Cardiac fibroblast (primary cell): Measurements from ENCODE around the gene IL1RAPL2.

Experiments used
- DNase-seq, 2 donors: peaks; one replicate each; pipeline versions ENCODE4 v3.0.0 to v3.0.0-alpha.2; 2010; ENCODE audit warnings: low read depth in 2 of 2
- H3K4me3 ChIP-seq, 2 donors: replicated peaks in 1 of 2; 1 replicate in 1 of 2; 2 replicates in 1 of 2; pipeline ENCODE4 v1.5.1; 2011; ENCODE audit warnings: low read depth in 2 of 2, low read length in 2 of 2, mild to moderate bottlenecking in 2 of 2, moderate library complexity in 1 of 2
- CTCF ChIP-seq: IDR thresholded peaks from one replicate; pipeline ENCODE4 v1.5.1; 2011; ENCODE audit warnings: low read depth, mild to moderate bottlenecking, low read length, inconsistent platforms

The IL1RAPL2 gene

GRCh38 chrX:104833401-104833800 lies 267.4 kb downstream of the IL1RAPL2 start:
- DNase-seq: no peak
- TF ChIP-seq CTCF: no peak
- H3K4me3 ChIP-seq: no peak overlapping the region

GRCh38 chrX:104842646-104843045 lies 276.6 kb downstream of the IL1RAPL2 start:
- no peak for DNase-seq
- no peak for TF ChIP-seq CTCF
- no peak overlapping the region for H3K4me3 ChIP-seq

- DNase-seq: no peak
- no peak overlapping the region for H3K4me3 ChIP-seq
- no peak for TF ChIP-seq CTCF
Measured at GRCh38 chrX:104852241-104852640, 286.2 kb downstream of the IL1RAPL2 start.

- no peak overlapping the region for H3K4me3 ChIP-seq
- DNase-seq: peak in 1 of 2 donors; percentile 1
- TF ChIP-seq CTCF: no peak
Measured at GRCh38 chrX:104854188-104854587, 288.2 kb downstream of the IL1RAPL2 start.

- TF ChIP-seq CTCF: no peak
- H3K4me3 ChIP-seq: no peak overlapping the region
- peak in 1 of 2 donors; percentile 2 for DNase-seq
Measured at GRCh38 chrX:104854790-104855340, 288.9 kb downstream of the IL1RAPL2 start.

- H3K4me3 ChIP-seq: no peak overlapping the region
- TF ChIP-seq CTCF: no peak
- no peak for DNase-seq
Measured at GRCh38 chrX:104863466-104863865, 297.5 kb downstream of the IL1RAPL2 start.

- no peak overlapping the region for H3K4me3 ChIP-seq
- TF ChIP-seq CTCF: no peak
- DNase-seq: peak in 1 of 2 donors; percentile 0
Measured at GRCh38 chrX:104864296-104864695, 298.3 kb downstream of the IL1RAPL2 start.
